SJCRH30 (cell line): ENCODE results near the gene RBMX. TPM values are rescaled to one million over a fixed set of nuclear protein-coding genes. Genes with fewer than 3 reads are reported as not detected.

Source experiments
- DNase-seq, 2 experiments: peaks; one replicate each; pipeline ENCODE4 v3.0.0-alpha.2; 2015 to 2020
- H3K27ac ChIP-seq: fragments of 250-450 bp; sonication (Bioruptor Pico); 2 replicates; pipeline ENCODE4 v1.5.1; 2020; ENCODE audit warnings: mild to moderate bottlenecking, moderate library complexity
- H3K27me3 ChIP-seq: fragments of 250-450 bp; sonication (Bioruptor Pico); 2 replicates; pipeline ENCODE4 v1.5.1; 2020; ENCODE audit warnings: mild to moderate bottlenecking, moderate library complexity
- H3K36me3 ChIP-seq: fragments of 250-450 bp; sonication (Bioruptor Pico); 2 replicates; pipeline ENCODE4 v1.5.1; 2020; ENCODE audit warnings: mild to moderate bottlenecking, moderate library complexity
- H3K4me1 ChIP-seq: fragments of 250-450 bp; sonication (Bioruptor Pico); 2 replicates; pipeline ENCODE4 v1.5.1; 2020; ENCODE audit warnings: mild to moderate bottlenecking, moderate library complexity
- H3K4me3 ChIP-seq: fragments of 250-450 bp; sonication (Bioruptor Pico); 2 replicates; pipeline ENCODE4 v1.5.1; 2020; ENCODE audit warnings: mild to moderate bottlenecking, moderate library complexity
- H3K9me3 ChIP-seq: fragments of 250-450 bp; sonication (Bioruptor Pico); replicated peaks from 2 replicates; pipeline ENCODE4 v1.5.1; 2020; ENCODE audit warnings: mild to moderate bottlenecking, moderate library complexity
- total RNA-seq: library from RNA; depleted of rRNA; stranded (reverse); fragments of >200 nt; shearing (Covaris generic); gene quantifications from 2 replicates; pipeline ENCODE4 v1.2.3, GENCODE V29; 2014

The RBMX gene
- total RNA-seq, 1 experiment from 2014 or later: 490 TPM

DNA sequence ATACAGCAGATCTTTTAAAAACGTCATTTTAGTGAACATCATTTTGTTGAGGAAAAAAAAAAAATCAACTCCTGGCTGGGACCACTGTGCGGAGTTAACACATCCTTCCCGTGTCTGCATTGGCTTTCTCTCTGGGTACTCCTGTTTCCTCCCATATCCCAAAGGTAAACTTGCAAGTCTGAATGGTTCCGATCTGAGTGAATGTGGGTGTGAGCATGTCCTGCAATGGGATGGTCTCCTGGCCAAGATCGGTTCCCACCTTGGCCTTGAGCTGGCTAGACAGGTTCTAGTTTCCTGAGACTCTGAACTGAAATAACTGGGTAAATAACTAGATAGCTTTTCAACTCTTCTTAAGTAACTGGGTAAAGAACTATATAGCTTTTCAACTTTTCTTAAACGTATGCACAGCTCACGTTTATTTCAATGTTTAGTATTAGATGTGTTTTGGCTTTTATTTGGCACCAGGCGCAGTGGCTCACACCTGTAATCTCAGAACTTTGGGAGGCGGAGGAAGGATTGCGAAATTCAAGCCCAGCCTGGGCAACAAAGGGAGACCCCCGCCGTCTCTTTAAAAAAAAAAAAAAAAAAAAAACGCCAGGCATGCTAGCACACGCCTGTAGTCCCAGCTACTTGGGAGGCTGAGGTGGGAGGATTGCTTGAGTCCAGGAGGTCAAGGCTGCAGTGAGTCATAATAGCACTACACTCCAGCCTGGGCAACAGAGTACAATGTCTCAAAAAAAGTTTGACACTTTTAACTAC lies 14.0 kb downstream of the RBMX start:
- DNase-seq: no peak
- Histone ChIP-seq H3K36me3 (peaks cover 52% of the 10 kb centered on the region), H3K27ac (no peak overlapping the region), H3K27me3 (no peaks in the 10 kb centered on the region), H3K4me1 (no peaks in the 10 kb centered on the region), H3K4me3 (no peak overlapping the region), H3K9me3 (no peaks in the 10 kb centered on the region)

DNA sequence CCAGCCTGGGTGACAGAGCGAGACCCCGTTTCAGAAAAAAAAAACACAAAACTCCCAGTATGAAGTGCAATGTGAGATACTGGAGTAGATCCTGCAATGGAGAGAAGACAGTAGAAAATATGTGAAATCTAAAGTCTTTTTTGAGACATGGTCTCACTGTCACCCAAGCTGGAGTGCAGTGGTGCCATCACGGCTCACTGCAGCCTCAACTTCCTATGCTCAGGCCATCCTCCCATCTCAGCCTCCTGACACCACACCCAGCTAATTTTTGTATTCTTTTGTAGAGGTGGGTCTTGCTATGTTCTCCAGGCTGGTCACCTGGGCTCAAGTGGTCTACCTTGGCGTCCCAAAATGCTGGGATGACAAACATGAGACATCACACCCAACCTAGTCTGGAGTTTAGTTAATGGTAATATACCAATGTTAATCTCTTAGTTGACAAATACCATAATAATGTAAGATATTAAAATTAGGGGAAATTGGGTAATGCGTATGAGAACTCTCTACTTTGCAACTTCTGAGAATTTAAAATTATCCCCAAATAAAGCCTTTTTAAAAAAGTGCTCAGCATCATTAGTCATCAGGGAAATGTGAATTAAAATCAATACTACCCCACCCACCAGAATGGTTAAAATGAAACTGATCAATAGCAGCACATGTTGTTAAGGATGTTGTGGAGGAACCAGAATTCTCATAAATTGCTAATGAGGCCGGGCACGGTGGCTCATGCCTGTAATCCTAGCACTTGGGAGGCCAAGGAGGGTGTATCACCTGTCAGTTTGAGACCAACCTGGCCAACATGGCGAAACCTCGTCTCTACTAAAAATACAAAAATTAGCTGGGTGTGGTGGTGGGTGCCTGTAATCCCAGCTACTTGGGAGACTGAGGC lies 15.0 kb downstream of the RBMX start:
- Histone ChIP-seq H3K4me1 (no peaks in the 10 kb centered on the region), H3K27me3 (no peaks in the 10 kb centered on the region), H3K27ac (no peak overlapping the region), H3K4me3 (no peak overlapping the region), H3K9me3 (no peaks in the 10 kb centered on the region), H3K36me3 (peaks cover 47% of the 10 kb centered on the region)
- no peak for DNase-seq

DNA sequence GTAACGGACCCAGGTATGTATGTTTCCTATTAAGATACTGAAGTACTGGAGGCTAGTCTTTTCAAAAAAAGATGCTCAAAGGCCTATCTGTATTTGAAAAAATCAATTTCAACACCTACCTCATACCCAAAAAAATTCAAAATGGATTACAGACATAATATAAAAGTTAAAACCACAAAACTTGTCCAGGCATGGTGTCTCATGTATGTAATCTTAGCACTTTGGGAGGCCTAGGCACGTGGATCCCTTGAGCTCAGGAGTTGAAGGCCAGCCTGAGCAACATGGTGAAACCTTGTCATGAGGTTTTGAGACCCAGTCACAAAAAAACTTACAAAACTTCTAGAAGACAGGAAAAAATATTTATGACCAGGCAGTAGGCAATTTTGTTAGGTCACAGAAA lies 16.7 kb downstream of the RBMX start:
- Histone ChIP-seq H3K36me3 (peaks cover 30% of the 10 kb centered on the region), H3K27ac (no peak overlapping the region), H3K4me3 (no peak overlapping the region), H3K4me1 (no peaks in the 10 kb centered on the region), H3K27me3 (no peaks in the 10 kb centered on the region), H3K9me3 (no peaks in the 10 kb centered on the region)
- no peak for DNase-seq

DNA sequence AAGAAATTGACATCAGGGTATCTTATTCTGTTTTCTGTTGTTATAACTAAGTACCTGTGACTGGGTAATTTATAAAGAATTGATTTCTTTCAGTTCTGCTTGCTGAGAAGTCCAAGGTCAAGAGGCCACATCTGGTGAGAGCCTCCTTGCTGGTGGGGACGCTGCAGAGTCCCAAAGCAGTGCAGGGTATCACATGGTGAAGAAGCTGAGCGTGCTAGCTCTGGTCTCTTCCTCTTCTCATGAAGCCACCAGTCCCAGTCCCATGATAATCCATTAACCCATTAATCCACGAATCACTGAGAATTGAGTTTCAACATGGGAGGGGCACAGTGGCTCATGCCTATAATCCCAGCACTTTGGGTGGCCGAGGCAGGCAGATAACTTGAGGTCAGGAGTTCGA lies 18.0 kb downstream of the RBMX start:
- Histone ChIP-seq H3K9me3 (no peaks in the 10 kb centered on the region), H3K36me3 (peaks cover 17% of the 10 kb centered on the region), H3K27me3 (no peaks in the 10 kb centered on the region), H3K4me3 (no peak overlapping the region), H3K4me1 (no peaks in the 10 kb centered on the region), H3K27ac (no peak overlapping the region)
- no peak for DNase-seq

DNA sequence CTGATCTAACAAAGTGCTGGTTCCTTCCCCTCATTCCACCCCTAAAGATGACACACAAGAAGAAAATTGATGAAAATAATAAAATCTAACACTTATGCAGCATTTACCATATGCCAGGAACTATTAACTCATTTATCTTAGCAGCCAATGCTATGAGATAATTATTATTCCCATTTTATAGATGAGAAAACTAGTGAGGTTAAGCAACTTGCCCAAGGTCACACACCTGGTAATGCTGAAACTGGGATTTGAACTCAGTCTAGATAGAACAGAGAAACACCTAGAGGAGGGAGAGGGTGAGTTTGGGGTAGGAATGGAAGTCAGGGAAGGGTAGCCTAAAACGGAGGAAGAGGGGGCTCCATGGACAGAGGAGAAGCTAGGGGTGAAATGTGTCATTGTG lies 18.6 kb downstream of the RBMX start:
- Histone ChIP-seq H3K9me3 (no peaks in the 10 kb centered on the region), H3K4me1 (no peaks in the 10 kb centered on the region), H3K27me3 (no peaks in the 10 kb centered on the region), H3K27ac (no peak overlapping the region), H3K36me3 (peaks cover 13% of the 10 kb centered on the region; the same call in 1 of the 2 replicates), H3K4me3 (no peak overlapping the region)
- no peak for DNase-seq

DNA sequence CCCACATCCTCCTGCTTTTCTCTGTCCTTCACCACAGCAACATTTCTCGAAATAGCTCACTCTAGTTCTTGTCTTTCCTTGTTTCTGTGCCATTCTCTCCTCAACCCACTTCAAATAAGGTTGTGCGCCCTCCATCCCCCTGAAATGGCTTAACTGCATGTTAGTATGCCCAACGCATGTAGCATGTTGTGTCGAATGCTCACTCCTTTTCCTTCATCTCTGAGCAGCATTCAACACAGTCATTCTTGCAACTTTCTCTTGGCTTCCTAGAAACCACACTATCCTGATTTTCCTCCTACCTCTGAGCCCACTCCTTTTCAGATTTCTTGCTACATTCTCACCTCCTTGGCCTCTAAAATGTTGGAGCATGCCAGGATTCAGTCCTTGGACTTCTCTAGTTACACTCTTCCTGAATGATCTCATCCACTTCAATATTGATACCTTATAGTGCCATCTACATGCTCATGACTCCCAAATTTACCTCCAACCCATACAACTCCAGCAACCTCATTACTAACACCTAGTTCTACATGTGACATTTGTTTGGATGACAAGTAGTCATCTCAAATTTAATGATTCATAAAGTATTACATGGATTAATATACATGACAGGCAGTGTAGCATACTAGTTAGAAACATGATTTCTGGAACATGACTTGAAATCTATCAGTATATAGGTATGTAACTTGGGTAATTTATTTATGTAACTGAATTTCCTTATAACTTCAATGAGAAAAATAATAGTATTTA lies 22.3 kb downstream of the RBMX start:
- no peaks in the 10 kb centered on the region for H3K9me3 ChIP-seq
- DNase-seq: no peak
- H3K27ac ChIP-seq: no peak overlapping the region
- no peak overlapping the region for H3K4me3 ChIP-seq
- H3K27me3 ChIP-seq: no peaks in the 10 kb centered on the region
- H3K36me3 ChIP-seq: 0 out of 2 replicates have a peak, but pooled peaks cover 4% of the 10 kb centered on the region
- no peaks in the 10 kb centered on the region for H3K4me1 ChIP-seq

DNA sequence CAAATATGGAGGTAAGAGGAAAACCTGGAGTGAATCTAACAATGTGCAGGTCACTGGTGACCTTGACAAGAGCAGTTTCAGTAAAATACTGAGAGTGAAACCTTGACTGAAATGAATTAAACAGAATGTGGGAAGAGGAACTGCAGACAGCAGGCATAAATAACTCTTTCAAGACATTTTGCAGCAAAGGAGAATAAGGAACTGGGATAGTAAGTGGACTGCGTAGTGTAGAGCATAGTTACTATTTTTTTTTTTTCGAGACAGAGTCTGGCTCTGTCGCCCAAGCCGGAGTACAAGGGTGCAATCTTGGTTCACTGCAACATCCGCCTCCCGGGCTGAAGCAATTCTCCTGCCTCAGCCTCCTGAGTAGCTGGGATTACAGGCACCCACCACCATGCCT lies 24.0 kb downstream of the RBMX start:
- Histone ChIP-seq H3K9me3 (no peaks in the 10 kb centered on the region), H3K27me3 (no peaks in the 10 kb centered on the region), H3K4me3 (no peak overlapping the region), H3K36me3 (0 out of 2 replicates have a peak, but pooled peaks cover 2% of the 10 kb centered on the region), H3K27ac (no peak overlapping the region), H3K4me1 (no peaks in the 10 kb centered on the region)
- DNase-seq: no peak

DNA sequence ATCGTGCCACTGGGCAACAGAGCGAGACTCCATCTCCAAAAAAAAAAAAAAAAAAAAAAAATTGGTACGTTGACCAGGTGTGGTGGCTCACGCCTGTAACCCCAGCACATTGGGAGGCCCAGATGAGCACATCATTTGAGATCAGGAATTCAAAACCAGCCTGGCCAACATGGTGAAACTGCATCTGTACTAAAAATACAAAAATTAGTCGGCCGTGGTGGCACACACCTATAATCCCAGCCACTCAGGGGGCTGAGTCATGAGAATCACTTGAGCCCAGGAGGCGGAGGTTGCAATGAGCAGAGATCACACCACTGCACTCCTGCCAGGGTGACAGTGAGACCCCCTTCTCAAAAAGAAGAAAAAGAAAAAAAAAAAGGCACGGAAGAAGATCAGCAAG lies 24.5 kb downstream of the RBMX start:
- H3K9me3 ChIP-seq: no peaks in the 10 kb centered on the region
- no peaks in the 10 kb centered on the region for H3K4me1 ChIP-seq
- no peak for DNase-seq
- H3K36me3 ChIP-seq: no peaks in the 10 kb centered on the region
- no peaks in the 10 kb centered on the region for H3K27me3 ChIP-seq
- no peak overlapping the region for H3K27ac ChIP-seq
- H3K4me3 ChIP-seq: no peak overlapping the region

DNA sequence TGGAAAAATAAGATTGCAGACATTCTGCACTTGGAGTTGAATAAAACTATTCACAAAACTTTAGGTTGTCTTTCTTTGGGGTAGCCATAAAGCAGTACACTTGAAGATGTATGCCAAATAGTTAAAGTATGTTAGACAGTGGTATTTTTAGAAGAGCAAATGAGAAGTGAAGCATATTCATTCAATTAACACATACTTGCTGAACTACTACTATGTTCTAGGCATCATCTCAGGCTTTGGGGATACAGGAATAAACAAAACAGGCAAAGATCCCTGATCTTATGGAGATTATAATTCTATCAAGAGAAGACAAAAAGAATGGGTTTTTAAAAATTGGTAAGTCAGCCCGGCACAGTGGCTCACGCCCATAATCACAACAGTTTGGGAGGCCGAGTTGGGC lies 29.0 kb downstream of the RBMX start:
- no peak overlapping the region for H3K4me3 ChIP-seq
- H3K27ac ChIP-seq: no peak overlapping the region
- H3K36me3 ChIP-seq: peaks cover 4% of the 10 kb centered on the region; the same call in 1 of the 2 replicates
- no peaks in the 10 kb centered on the region for H3K27me3 ChIP-seq
- H3K4me1 ChIP-seq: no peaks in the 10 kb centered on the region
- DNase-seq: no peak
- H3K9me3 ChIP-seq: no peaks in the 10 kb centered on the region

DNA sequence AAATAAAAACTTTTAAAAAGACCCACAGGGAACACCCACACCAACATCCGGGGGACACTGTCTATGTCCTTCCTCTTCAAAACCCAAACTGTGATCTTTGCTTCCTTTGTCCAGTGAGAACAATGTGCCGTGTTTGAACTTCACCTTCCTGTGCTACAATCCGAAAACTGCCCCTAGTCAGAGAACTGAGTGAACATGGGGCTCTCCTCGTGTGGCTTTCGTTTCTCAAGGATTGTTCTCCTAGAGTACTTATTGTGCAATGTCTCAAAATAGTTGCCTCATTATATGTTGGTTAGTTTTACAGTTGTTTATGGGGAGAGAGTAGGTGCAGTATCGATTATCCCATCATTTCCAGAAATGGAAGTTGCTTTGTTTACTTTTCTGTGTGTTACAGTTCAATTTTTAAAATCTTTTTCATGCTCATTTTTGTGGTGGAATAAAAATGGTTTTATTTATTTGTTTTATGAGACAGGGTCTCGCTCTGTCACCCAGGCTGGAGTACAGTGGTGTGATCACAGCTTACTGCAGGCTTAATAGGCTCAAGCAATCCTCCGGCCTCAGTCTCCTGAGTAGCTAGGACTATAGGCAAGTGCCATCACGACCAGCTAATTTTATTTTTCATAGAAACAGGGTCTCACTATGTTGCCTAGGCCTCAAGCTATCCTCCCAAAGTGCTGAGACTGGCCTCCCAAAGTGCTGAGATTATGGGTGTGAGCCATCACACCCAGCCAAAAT lies 29.9 kb downstream of the RBMX start:
- Histone ChIP-seq H3K27me3 (no peaks in the 10 kb centered on the region), H3K4me1 (no peaks in the 10 kb centered on the region), H3K27ac (no peak overlapping the region), H3K4me3 (no peak overlapping the region), H3K9me3 (no peaks in the 10 kb centered on the region), H3K36me3 (peaks cover 4% of the 10 kb centered on the region; the same call in 1 of the 2 replicates)
- no peak for DNase-seq

DNA sequence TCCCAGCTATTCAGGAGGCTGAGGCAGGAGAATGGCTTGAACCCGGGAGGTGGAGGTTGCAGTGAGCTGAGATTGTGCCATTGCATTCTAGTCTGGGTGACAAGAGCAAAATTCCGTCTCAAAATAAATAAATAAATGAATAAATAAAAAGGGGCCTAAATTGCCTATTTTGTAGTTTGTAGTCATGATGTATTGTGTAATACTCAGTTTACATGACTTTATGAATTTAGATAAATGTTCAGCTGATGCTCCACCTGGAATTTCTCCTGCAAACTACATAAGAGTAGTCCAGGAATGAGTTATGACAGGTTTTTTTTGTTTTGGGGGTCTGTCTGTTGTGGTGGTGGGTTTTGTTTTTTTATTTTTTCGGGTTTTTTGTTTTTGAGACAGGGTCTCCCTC lies 31.1 kb downstream of the RBMX start:
- Histone ChIP-seq H3K9me3 (no peaks in the 10 kb centered on the region), H3K4me1 (no peaks in the 10 kb centered on the region), H3K36me3 (peaks cover 4% of the 10 kb centered on the region; the same call in 1 of the 2 replicates), H3K27me3 (no peaks in the 10 kb centered on the region), H3K27ac (no peak overlapping the region), H3K4me3 (no peak overlapping the region)
- no peak for DNase-seq

DNA sequence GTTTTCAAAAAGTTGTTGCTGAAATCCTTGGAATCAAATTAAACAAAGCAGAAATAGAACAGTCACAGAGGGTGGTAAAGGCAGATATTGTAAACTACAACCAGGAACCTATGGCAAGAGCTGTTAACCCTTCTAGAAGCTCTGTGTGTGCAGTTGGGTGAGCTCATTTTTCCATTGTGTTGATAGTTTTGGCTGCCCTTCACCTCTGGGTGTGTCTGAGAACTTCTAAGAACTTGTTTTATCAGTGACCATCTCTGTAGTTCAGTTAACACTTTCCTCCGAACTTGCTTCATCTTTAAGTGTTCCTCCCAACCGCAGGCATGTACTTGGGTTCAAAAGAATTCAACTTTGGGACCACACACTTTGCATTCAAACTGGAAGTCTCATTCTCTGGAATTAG lies 32.7 kb downstream of the RBMX start:
- no peaks in the 10 kb centered on the region for H3K9me3 ChIP-seq
- no peaks in the 10 kb centered on the region for H3K27me3 ChIP-seq
- no peak for DNase-seq
- no peak overlapping the region for H3K27ac ChIP-seq
- H3K36me3 ChIP-seq: peaks cover 4% of the 10 kb centered on the region; the same call in 1 of the 2 replicates
- no peak overlapping the region for H3K4me3 ChIP-seq
- H3K4me1 ChIP-seq: no peaks in the 10 kb centered on the region

DNA sequence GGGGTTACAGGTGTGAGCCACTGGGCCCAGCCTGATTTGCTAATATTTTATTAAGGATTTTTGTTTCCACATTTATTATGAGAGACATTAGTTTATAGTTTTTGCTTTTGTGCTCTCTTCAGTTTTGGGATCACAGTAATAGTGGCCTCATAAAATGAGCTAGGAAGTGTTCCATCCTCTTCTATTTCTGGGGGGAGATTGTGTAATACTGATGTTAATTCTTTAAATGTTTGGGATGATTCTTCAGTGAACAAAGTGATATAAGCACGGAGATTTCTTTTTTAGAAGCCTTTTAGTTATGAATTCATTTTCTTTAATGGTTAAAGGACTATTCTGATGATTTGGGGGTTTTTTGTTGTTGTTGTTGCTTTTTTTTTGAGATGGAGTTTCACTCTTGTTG lies 41.3 kb downstream of the RBMX start:
- H3K4me3 ChIP-seq: no peak overlapping the region
- no peak overlapping the region for H3K27ac ChIP-seq
- no peaks in the 10 kb centered on the region for H3K36me3 ChIP-seq
- no peak for DNase-seq
- no peaks in the 10 kb centered on the region for H3K4me1 ChIP-seq
- no peaks in the 10 kb centered on the region for H3K27me3 ChIP-seq
- no peaks in the 10 kb centered on the region for H3K9me3 ChIP-seq

DNA sequence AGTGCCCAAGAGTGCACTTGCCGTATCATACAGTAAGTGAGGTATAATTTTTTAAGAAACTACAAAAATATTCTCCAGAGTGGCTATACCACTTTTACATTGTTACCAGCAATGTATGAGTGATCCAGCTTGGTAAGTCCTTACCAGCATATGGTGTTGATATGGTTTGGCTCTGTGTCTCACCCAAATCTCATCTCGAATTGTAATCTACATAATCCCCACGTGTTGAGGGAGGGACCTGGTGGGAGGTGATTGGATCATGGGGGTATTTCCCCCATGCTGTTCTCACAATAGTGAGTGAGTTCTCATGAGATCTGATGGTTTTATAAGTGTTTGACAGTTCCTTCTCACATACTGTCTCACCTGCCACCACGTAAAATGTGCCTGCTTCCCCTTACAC lies 44.8 kb downstream of the RBMX start:
- Histone ChIP-seq H3K4me3 (no peak overlapping the region), H3K27me3 (no peaks in the 10 kb centered on the region), H3K27ac (no peak overlapping the region), H3K4me1 (no peaks in the 10 kb centered on the region), H3K36me3 (no peaks in the 10 kb centered on the region), H3K9me3 (no peaks in the 10 kb centered on the region)
- DNase-seq: no peak
